Muscle of arm (tissue), 12 donors: ENCODE measurements around the gene GLYR1. TPM values are rescaled to one million over a fixed set of nuclear protein-coding genes. Genes with fewer than 3 reads are reported as not detected.

Experiments
- DNase-seq: peaks from one replicate; pipeline ENCODE4 v3.0.0-alpha.2; 2013
- polyA plus RNA-seq, 12 donors: library from polyadenylated mRNA; unstranded; fragments of 120-200 nt; gene quantifications; one replicate each; pipeline ENCODE4 v1.2.1, GENCODE V29; 2013; ENCODE audit not compliant: insufficient read length in 12 of 12

Gene GLYR1
- polyA plus RNA-seq, 12 donors = 47.7 to 64.0 (median 56.2) TPM; not detected in 1

- DNase-seq = no peak
Observed at GRCh38 chr16:4767872-4768548, 79.1 kb downstream of the GLYR1 start.

- peak; percentile 98 for DNase-seq
Observed at GRCh38 chr16:4766875-4767628, 80.0 kb downstream of the GLYR1 start, which contains the start of gene ZNF500. TSS of gene ZNF500 (minus strand) at chr16:4767162. CDS start at chr16:4765978, 1,184 bp downstream.

GRCh38 chr16:4765511-4766474, 81.3 kb downstream of the GLYR1 start:
- no peak for DNase-seq

- DNase-seq = no peak
Observed at GRCh38 chr16:4763791-4764190, 83.3 kb downstream of the GLYR1 start.

GRCh38 chr16:4762205-4762604, 84.9 kb downstream of the GLYR1 start:
- DNase-seq = no peak

- no peak for DNase-seq
Observed at GRCh38 chr16:4760221-4760910, 86.7 kb downstream of the GLYR1 start.

GRCh38 chr16:4755687-4756086, 91.4 kb downstream of the GLYR1 start:
- no peak for DNase-seq

GRCh38 chr16:4754865-4755264, 92.2 kb downstream of the GLYR1 start:
- DNase-seq = no peak

- DNase-seq = no peak
Observed at GRCh38 chr16:4753227-4753626, 93.9 kb downstream of the GLYR1 start.

Other genes with a start within 250 kb of the GLYR1 start
- gene UBALD1, start 232.4 kb downstream of the GLYR1 start, polyA plus RNA-seq = 10 to 100 TPM in 11 of 12 donors, not detected in 1; 11.2 to 44.0 (median 15.0) TPM
- 10 to 100 TPM in 11 of 12 donors, not detected in 1; 25.3 to 60.5 (median 33.1) TPM for gene MGRN1, start 222.5 kb downstream of the GLYR1 start, polyA plus RNA-seq
- 10 to 100 TPM in 11 of 12 donors, not detected in 1; 13.6 to 55.0 (median 21.2) TPM for gene NUDT16L1, start 153.7 kb downstream of the GLYR1 start, polyA plus RNA-seq
- gene ANKS3, start 113.0 kb downstream of the GLYR1 start, polyA plus RNA-seq = 10 to 100 TPM in 9 of 12 donors, 1 to 10 TPM in 2, not detected in 1; 8.3 to 20.2 (median 12.7) TPM
- 10 to 100 TPM in 1 of 12 donors, 1 to 10 TPM in 4, under 1 TPM in 6, not detected in 1; 0.78 to 13.1 (median 0.99) TPM for gene DNAAF8, start 112.8 kb downstream of the GLYR1 start, polyA plus RNA-seq
- 10 to 100 TPM in 4 of 12 donors, 1 to 10 TPM in 7, not detected in 1; 6.6 to 13.9 (median 9.8) TPM for gene ZNF500, start 80.1 kb downstream of the GLYR1 start, polyA plus RNA-seq
- gene SEPTIN12, start 58.9 kb downstream of the GLYR1 start, polyA plus RNA-seq = 10 to 100 TPM in 1 of 12 donors, not detected in 11; 14.2 TPM
- gene SMIM22, start 51.9 kb downstream of the GLYR1 start, polyA plus RNA-seq = 1 to 10 TPM in 2 of 12 donors, under 1 TPM in 3, not detected in 7; 0.21 to 1.2 (median 0.36) TPM
- 10 to 100 TPM in 9 of 12 donors, 1 to 10 TPM in 2, not detected in 1; 7.7 to 27.6 (median 11.2) TPM for gene ROGDI, start 44.7 kb downstream of the GLYR1 start, polyA plus RNA-seq
- gene UBN1, start 193 bp upstream of the GLYR1 start, polyA plus RNA-seq = 10 to 100 TPM in 11 of 12 donors, not detected in 1; 16.7 to 28.9 (median 19.7) TPM
- 10 to 100 TPM in 3 of 12 donors, 1 to 10 TPM in 5, under 1 TPM in 3, not detected in 1; 0.68 to 76.8 (median 1.1) TPM for gene PPL, start 89.9 kb upstream of the GLYR1 start, polyA plus RNA-seq
- 1 to 10 TPM in 3 of 12 donors, under 1 TPM in 8, not detected in 1; 0.35 to 1.5 (median 0.75) TPM for gene SEC14L5, start 111.0 kb upstream of the GLYR1 start, polyA plus RNA-seq
- 1 to 10 TPM in 10 of 12 donors, not detected in 2; 2.7 to 9.0 (median 4.5) TPM for gene NAGPA, start 186.6 kb upstream of the GLYR1 start, polyA plus RNA-seq
- gene C16orf89, start 218.7 kb upstream of the GLYR1 start, polyA plus RNA-seq = 1 to 10 TPM in 1 of 12 donors, under 1 TPM in 9, not detected in 2; 0.13 to 1.1 (median 0.40) TPM
- 10 to 100 TPM in 10 of 12 donors, 1 to 10 TPM in 1, not detected in 1; 10.0 to 15.7 (median 11.9) TPM for gene ALG1, start 224.6 kb upstream of the GLYR1 start, polyA plus RNA-seq